CD14-positive monocyte (primary cell): Measurements from ENCODE around the gene SPSB1. TPM values are rescaled to one million over a fixed set of nuclear protein-coding genes. Genes with fewer than 3 reads are reported as not detected.

Experiments
- DNase-seq, 3 donors: peaks; one replicate each; pipeline ENCODE4 v3.0.0-alpha.2; 2011 to 2022
- H2AFZ ChIP-seq: 2 replicates; pipeline ENCODE4 v1.6.0; 2012; ENCODE audit warnings: mild to moderate bottlenecking, low read depth, low read length, inconsistent platforms; ENCODE audit not compliant: insufficient read depth, poor library complexity, severe bottlenecking
- H3K27ac ChIP-seq, 2 donors: 1 replicate in 1 of 2; 2 replicates in 1 of 2; pipeline ENCODE4 v1.5.1; 2012 to 2013; ENCODE audit warnings: low read length in 2 of 2, control low read depth in 1 of 2, inconsistent platforms in 1 of 2, low read depth in 1 of 2, mild to moderate bottlenecking in 1 of 2
- H3K27me3 ChIP-seq, 2 donors: one replicate each; pipeline versions ENCODE4 v1.6.0 to v1.6.1; 2011 to 2013; ENCODE audit warnings: low read length in 2 of 2; ENCODE audit not compliant: control insufficient read depth in 2 of 2, insufficient read depth in 2 of 2
- H3K36me3 ChIP-seq, 2 donors: replicated peaks in 1 of 2; 1 replicate in 1 of 2; 2 replicates in 1 of 2; pipeline versions ENCODE4 v1.5.1 to v1.6.1; 2012 to 2013; ENCODE audit warnings: low read length in 2 of 2, control low read depth in 1 of 2, inconsistent platforms in 1 of 2, mild to moderate bottlenecking in 1 of 2; ENCODE audit not compliant: insufficient read depth in 2 of 2, control insufficient read depth in 1 of 2
- H3K4me1 ChIP-seq, 2 donors: 1 replicate in 1 of 2; 2 replicates in 1 of 2; pipeline versions ENCODE4 v1.5.1 to v1.6.1; 2012 to 2013; ENCODE audit warnings: low read length in 2 of 2, control low read depth in 1 of 2, inconsistent platforms in 1 of 2, mild to moderate bottlenecking in 1 of 2, moderate library complexity in 1 of 2; ENCODE audit not compliant: insufficient read depth in 2 of 2, control insufficient read depth in 1 of 2
- H3K4me2 ChIP-seq: replicated peaks from 2 replicates; pipeline ENCODE3; 2012; ENCODE audit warnings: low read length, moderate library complexity, mild to moderate bottlenecking; ENCODE audit not compliant: poor library complexity, severe bottlenecking; ENCODE audit errors: extremely low read depth
- H3K4me3 ChIP-seq, 3 experiments: fragments of 200-600 bp in 1 of 3; sonication (generic) in 1 of 3; replicated peaks in 1 of 3; 1 replicate in 2 of 3; 2 replicates in 1 of 3; pipeline ENCODE4 v1.5.1; 2011 to 2013; ENCODE audit warnings: low read length in 3 of 3, mild to moderate bottlenecking in 3 of 3, control low read depth in 2 of 3, low read depth in 2 of 3, inconsistent platforms in 1 of 3, moderate library complexity in 1 of 3
- H3K79me2 ChIP-seq: 2 replicates; pipeline ENCODE4 v1.6.0; 2012; ENCODE audit warnings: mild to moderate bottlenecking, control low read depth, inconsistent platforms, low read length, moderate library complexity; ENCODE audit not compliant: insufficient read depth
- H3K9ac ChIP-seq: 2 replicates; pipeline ENCODE4 v1.6.0; 2017; ENCODE audit warnings: low read length, mild to moderate bottlenecking; ENCODE audit not compliant: insufficient read depth, poor library complexity, severe bottlenecking
- H3K9me3 ChIP-seq, 2 donors: replicated peaks in 1 of 2; 1 replicate in 1 of 2; 2 replicates in 1 of 2; pipeline versions ENCODE4 v1.5.1 to v1.6.1; 2012 to 2013; ENCODE audit warnings: low read length in 2 of 2, control low read depth in 1 of 2; ENCODE audit not compliant: control insufficient read depth in 1 of 2, insufficient read depth in 1 of 2
- H4K20me1 ChIP-seq: 2 replicates; pipeline ENCODE4 v1.6.0; 2012; ENCODE audit warnings: mild to moderate bottlenecking, low read length, control low read depth, moderate library complexity; ENCODE audit not compliant: insufficient read depth
- H3K27ac Mint-ChIP-seq, 7 donors: one replicate each; pipeline ENCODE4 v1.8.0; 2020; ENCODE audit warnings: mild to moderate bottlenecking in 7 of 7, mixed read lengths in 7 of 7, moderate library complexity in 6 of 7, inconsistent platforms in 2 of 7
- H3K27me3 Mint-ChIP-seq, 3 donors: one replicate each; pipeline ENCODE4 v1.8.0; 2021 to 2022; ENCODE audit warnings: low read depth in 3 of 3, mild to moderate bottlenecking in 3 of 3, mixed read lengths in 3 of 3, moderate library complexity in 3 of 3, inconsistent platforms in 1 of 3
- H3K36me3 Mint-ChIP-seq, 2 donors: one replicate each; pipeline ENCODE4 v1.8.0; 2020; ENCODE audit warnings: mixed read lengths in 2 of 2, inconsistent platforms in 1 of 2, mild to moderate bottlenecking in 1 of 2
- H3K4me1 Mint-ChIP-seq: one replicate; pipeline ENCODE4 v1.8.0; 2020; ENCODE audit warnings: mild to moderate bottlenecking, mixed read lengths
- H3K4me3 Mint-ChIP-seq, 2 donors: one replicate each; pipeline ENCODE4 v1.8.0; 2020; ENCODE audit warnings: mild to moderate bottlenecking in 2 of 2, mixed read lengths in 2 of 2, moderate library complexity in 1 of 2
- H3K9me3 Mint-ChIP-seq, 7 donors: one replicate each; pipeline ENCODE4 v1.8.0; 2020 to 2022; ENCODE audit warnings: mixed read lengths in 7 of 7, mild to moderate bottlenecking in 6 of 7, moderate library complexity in 6 of 7, inconsistent platforms in 2 of 7
- WGBS: methylation state at CpG from one replicate; pipeline ENCODE4 v1.1.5; 2013; ENCODE audit warnings: missing lambda C conversion rate; ENCODE audit not compliant: insufficient coverage; 5-methylcytosine and 5-hydroxymethylcytosine counted together
- intact Hi-C, 2 donors: fragments of 100-400 bp; cut with micrococcal nuclease; formaldehyde crosslinking; loops; one replicate each; pipeline versions ENCODE4 v1.15.0 to v1.15.1; 2023
- polyA plus RNA-seq, 3 donors: library from polyadenylated mRNA; depleted of rRNA in 1 of 3; unstranded in 2 of 3; stranded (reverse) in 1 of 3; fragments of 300-500 nt in 2 of 3; fragments of >200 nt in 1 of 3; fragmentation: Illumina TruSeq in 2 of 3; gene quantifications; 1 replicate in 2 of 3; 2 replicates in 1 of 3; pipeline ENCODE4 v1.2.3, GENCODE V29; 2012 to 2021
- TF ChIP-seq, protein P1 (sequence below): fragments of 200-600 bp; IDR thresholded peaks from one replicate; pipeline ENCODE4 v1.8.0; 2022; ENCODE audit warnings: antibody characterized with exemption, mild to moderate bottlenecking

SPSB1 gene
- polyA plus RNA-seq, 3 donors, result 0.15 to 1.2 (median 0.29) TPM

- Mint-ChIP-seq H3K4me3 (no peak overlapping the region), H3K36me3 (no peaks in the 10 kb centered on the region), H3K27me3 (peaks cover 16 to 22% (median 19%) of the 10 kb centered on the region in 3 donors), H3K4me1 (peaks cover 20% of the 10 kb centered on the region), H3K9me3 (peaks cover 7 to 28% (median 26%) of the 10 kb centered on the region in 7 donors), H3K27ac (no peak overlapping the region)
- Histone ChIP-seq H3K4me3 (no peak overlapping the region), H2AFZ (no peak overlapping the region), H3K36me3 (no peaks in the 10 kb centered on the region), H3K27me3 (peaks cover 0 to 12% of the 10 kb centered on the region in 2 donors), H3K9ac (no peak overlapping the region), H4K20me1 (no peaks in the 10 kb centered on the region), H3K4me1 (peaks cover 15 to 17% of the 10 kb centered on the region in 2 donors), H3K27ac (no peak overlapping the region), H3K9me3 (peaks cover 8 to 27% of the 10 kb centered on the region in 2 donors), H3K4me2 (no peak overlapping the region), H3K79me2 (no peaks in the 10 kb centered on the region)
- intact Hi-C loops, result loop anchor here in 1 of 2 donors (10.0 kb wide), 1 partner anchor 171 kb away; no protein-coding TSS in a partner anchor
- no peak for DNase-seq
- 88% methylated on average over 2 of the region's 2 CpGs for WGBS
- TF ChIP-seq, protein P1, sequence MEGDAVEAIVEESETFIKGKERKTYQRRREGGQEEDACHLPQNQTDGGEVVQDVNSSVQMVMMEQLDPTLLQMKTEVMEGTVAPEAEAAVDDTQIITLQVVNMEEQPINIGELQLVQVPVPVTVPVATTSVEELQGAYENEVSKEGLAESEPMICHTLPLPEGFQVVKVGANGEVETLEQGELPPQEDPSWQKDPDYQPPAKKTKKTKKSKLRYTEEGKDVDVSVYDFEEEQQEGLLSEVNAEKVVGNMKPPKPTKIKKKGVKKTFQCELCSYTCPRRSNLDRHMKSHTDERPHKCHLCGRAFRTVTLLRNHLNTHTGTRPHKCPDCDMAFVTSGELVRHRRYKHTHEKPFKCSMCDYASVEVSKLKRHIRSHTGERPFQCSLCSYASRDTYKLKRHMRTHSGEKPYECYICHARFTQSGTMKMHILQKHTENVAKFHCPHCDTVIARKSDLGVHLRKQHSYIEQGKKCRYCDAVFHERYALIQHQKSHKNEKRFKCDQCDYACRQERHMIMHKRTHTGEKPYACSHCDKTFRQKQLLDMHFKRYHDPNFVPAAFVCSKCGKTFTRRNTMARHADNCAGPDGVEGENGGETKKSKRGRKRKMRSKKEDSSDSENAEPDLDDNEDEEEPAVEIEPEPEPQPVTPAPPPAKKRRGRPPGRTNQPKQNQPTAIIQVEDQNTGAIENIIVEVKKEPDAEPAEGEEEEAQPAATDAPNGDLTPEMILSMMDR, result no peak
Observed at GRCh38 chr1:9284061-9284460, 8.6 kb upstream of the SPSB1 start.

GRCh38 chr1:9286556-9286955 lies 6.1 kb upstream of the SPSB1 start:
- Histone ChIP-seq H3K4me3 (no peak overlapping the region), H2AFZ (no peak overlapping the region), H3K27ac (no peak overlapping the region), H4K20me1 (no peaks in the 10 kb centered on the region), H3K79me2 (no peaks in the 10 kb centered on the region), H3K9ac (no peak overlapping the region), H3K36me3 (no peaks in the 10 kb centered on the region), H3K27me3 (peaks cover 0 to 5% of the 10 kb centered on the region in 2 donors), H3K9me3 (peaks cover 8 to 29% of the 10 kb centered on the region in 2 donors), H3K4me2 (no peak overlapping the region), H3K4me1 (peaks cover 9 to 17% of the 10 kb centered on the region in 2 donors)
- intact Hi-C loops, result loop anchor here (2.0 to 10.0 kb wide), 2 partner anchors 168 to 202 kb away; no protein-coding TSS in a partner anchor
- Mint-ChIP-seq H3K4me1 (peaks cover 16% of the 10 kb centered on the region), H3K27me3 (peaks cover 9 to 15% (median 11%) of the 10 kb centered on the region in 3 donors), H3K9me3 (peaks cover 7 to 28% (median 24%) of the 10 kb centered on the region in 7 donors), H3K36me3 (no peaks in the 10 kb centered on the region), H3K4me3 (no peak overlapping the region), H3K27ac (no peak overlapping the region)
- TF ChIP-seq, protein P1, result no peak
- DNase-seq, result no peak
- 88% methylated on average over 6 of the region's 6 CpGs for WGBS
